HepG2 (cell line): ENCODE data around the gene ZMYM4. TPM values are rescaled to one million over a fixed set of nuclear protein-coding genes. Genes with fewer than 3 reads are reported as not detected.

ENCODE experiments used
- ATAC-seq: fragments of 200-7000 bp; cut with Tn5 transposase; 3 replicates; pipeline ENCODE4 v1.9.1; 2020; ENCODE audit warnings: mild to moderate bottlenecking, moderate library complexity
- BruUV-seq: library from RNA; stranded (reverse); fragments of 400-500 nt; replicated peaks from 2 replicates; lab custom pipeline; 2021; lab: Mats Ljungman, UMichigan
- CTCF ChIA-PET: fragments of 300-600 bp; formaldehyde crosslinking; extraction: SDS; loops from one replicate; lab custom pipeline; 2021; ENCODE audit warnings: low total read pairs, inconsistent platforms, low intra/inter-chr PET ratio; lab: Yijun Ruan, JAX
- POLR2A ChIA-PET: fragments of 350-600 bp; sonication (Branson Sonifier 250); formaldehyde crosslinking; loops from one replicate; lab custom pipeline; 2020; ENCODE audit warnings: antibody characterized with exemption, inconsistent platforms; lab: Yijun Ruan, JAX
- DNase-seq: peaks from one replicate; pipeline ENCODE4 v3.0.0-alpha.2; 2015; ENCODE audit warnings: low spot score
- FAIRE-seq: peaks from 3 replicates; lab custom pipeline; 2011; peaks lifted over from hg19 to GRCh38; lab: Jason Lieb, UNC
- H2AFZ ChIP-seq: one replicate; pipeline ENCODE4 v1.6.1; 2011; ENCODE audit warnings: low read length, inconsistent platforms
- H3K27ac ChIP-seq: fragments of 300-600 bp; 3 replicates; pipeline ENCODE4 v1.8.0; 2011; ENCODE audit warnings: mixed run types, mild to moderate bottlenecking, mixed read lengths, low read length, inconsistent platforms; ENCODE audit not compliant: insufficient read depth; ENCODE audit errors: extremely low read length
- H3K27me3 ChIP-seq, 2 experiments: fragments of 200-600 bp in 1 of 2; 2 replicates in 1 of 2; 3 replicates in 1 of 2; pipeline versions ENCODE4 v1.6.0 to v1.8.0; 2011; ENCODE audit warnings: low read length in 2 of 2, mild to moderate bottlenecking in 2 of 2, moderate library complexity in 2 of 2, inconsistent platforms in 1 of 2; ENCODE audit not compliant: insufficient read depth in 2 of 2, control insufficient read depth in 1 of 2
- H3K36me3 ChIP-seq, 2 experiments: fragments of 200-600 bp in 1 of 2; replicated peaks in 1 of 2; 2 replicates in 1 of 2; 3 replicates in 1 of 2; pipeline versions ENCODE4 v1.5.1 to v1.8.0; 2011; ENCODE audit warnings: low read length in 2 of 2, inconsistent platforms in 1 of 2; ENCODE audit not compliant: insufficient read depth in 2 of 2, control insufficient read depth in 1 of 2
- H3K4me1 ChIP-seq: 2 replicates; pipeline ENCODE4 v1.5.1; 2012; ENCODE audit warnings: low read length, inconsistent platforms; ENCODE audit not compliant: insufficient read depth
- H3K4me2 ChIP-seq: 2 replicates; pipeline ENCODE4 v1.6.0; 2011; ENCODE audit warnings: low read depth, low read length, inconsistent platforms
- H3K4me3 ChIP-seq, 3 experiments: fragments of 200-600 bp in 1 of 3; sonication (generic), shearing (Covaris generic) in 1 of 3; replicated peaks in 1 of 3; 2 replicates each; pipeline ENCODE4 v1.5.1; 2011 to 2016; ENCODE audit warnings: low read length in 3 of 3, inconsistent platforms in 2 of 3, low read depth in 2 of 3, mild to moderate bottlenecking in 2 of 3, control low read depth in 1 of 3, mixed read lengths in 1 of 3; ENCODE audit not compliant: insufficient read depth in 1 of 3
- H3K79me2 ChIP-seq: one replicate; pipeline ENCODE4 v1.6.1; 2011; ENCODE audit warnings: low read length, inconsistent platforms; ENCODE audit not compliant: insufficient read depth
- H3K9ac ChIP-seq: 2 replicates; pipeline ENCODE4 v1.6.0; 2011; ENCODE audit warnings: mild to moderate bottlenecking, low read depth, low read length, inconsistent platforms; ENCODE audit not compliant: insufficient read depth
- H3K9me3 ChIP-seq: 2 replicates; pipeline ENCODE4 v1.5.1; 2012; ENCODE audit warnings: mild to moderate bottlenecking, low read length
- H4K20me1 ChIP-seq: 2 replicates; pipeline ENCODE4 v1.6.0; 2011; ENCODE audit warnings: inconsistent platforms, mild to moderate bottlenecking, low read length, moderate library complexity; ENCODE audit not compliant: insufficient read depth
- AHDC1 ChIP-seq: sonication (generic); formaldehyde crosslinking; IDR thresholded peaks from 2 replicates; pipeline ENCODE4 v1.5.1; 2020; ENCODE audit warnings: mild to moderate bottlenecking, missing genetic modification reagents, borderline replicate concordance
- CEBPG ChIP-seq: IDR thresholded peaks from 2 replicates; pipeline ENCODE4 v1.6.1; 2016
- E2F5 ChIP-seq: sonication (generic); formaldehyde crosslinking; conservative IDR thresholded peaks from 2 replicates; pipeline ENCODE4 v1.4.0; 2020; ENCODE audit warnings: missing genetic modification reagents
- TOE1 ChIP-seq: sonication (generic); formaldehyde crosslinking; IDR thresholded peaks from 2 replicates; pipeline ENCODE4 v1.4.0; 2020; ENCODE audit warnings: mild to moderate bottlenecking, missing genetic modification reagents
- XBP1 ChIP-seq: sonication (generic); formaldehyde crosslinking; IDR thresholded peaks from 2 replicates; pipeline ENCODE4 v1.5.0; 2020; ENCODE audit warnings: missing genetic modification reagents
- ZNF224 ChIP-seq: sonication (generic); formaldehyde crosslinking; IDR thresholded peaks from 2 replicates; pipeline ENCODE4 v1.5.0; 2020; ENCODE audit warnings: mild to moderate bottlenecking, missing genetic modification reagents
- ZNF446 ChIP-seq: sonication (generic); formaldehyde crosslinking; IDR thresholded peaks from 2 replicates; pipeline ENCODE4 v1.5.0; 2020; ENCODE audit warnings: mild to moderate bottlenecking, missing genetic modification reagents
- ZNF510 ChIP-seq: sonication (generic); formaldehyde crosslinking; IDR thresholded peaks from 2 replicates; pipeline ENCODE4 v1.4.0; 2020; ENCODE audit warnings: low read depth, mild to moderate bottlenecking, missing genetic modification reagents
- ZNF674 ChIP-seq: sonication (generic); formaldehyde crosslinking; IDR thresholded peaks from 2 replicates; pipeline ENCODE4 v1.5.0; 2020; ENCODE audit warnings: low read depth, mild to moderate bottlenecking, missing genetic modification reagents
- ZNF724P ChIP-seq: sonication (generic); formaldehyde crosslinking; IDR thresholded peaks from 2 replicates; pipeline ENCODE4 v1.8.0; 2022; ENCODE audit warnings: missing genetic modification reagents, borderline replicate concordance
- whole genome bisulfite sequencing: methylation state at CpG from one replicate; pipeline ENCODE4 v1.1.6; 2017; ENCODE audit warnings: low lambda C conversion rate; 5-methylcytosine and 5-hydroxymethylcytosine counted together
- in situ Hi-C: cut with HindIII; loops from 2 replicates; pipeline ENCODE4 v1.10.0; 2017; ENCODE audit warnings: low pct_unique_long_range_greater_than_20kb; ENCODE audit not compliant: extremely low pct_ligation_motif_present
- intact Hi-C: fragments of 100-400 bp; cut with micrococcal nuclease; formaldehyde crosslinking; loops from one replicate; pipeline ENCODE4 v1.10.0; 2022; ENCODE audit not compliant: unreplicated experiment
- polyA plus RNA-seq, 8 experiments: library from polyadenylated mRNA; depleted of rRNA in 3 of 8; stranded (reverse) in 7 of 8; unstranded in 1 of 8; fragments of >200 nt; fragmentation: Illumina TruSeq in 4 of 8; extraction: Trizol in 4 of 8; gene quantifications; 2 replicates each; pipeline versions ENCODE4 v1.2.1 to v1.2.3, GENCODE V29; 2011 to 2016; ENCODE audit warnings: low read depth in 4 of 8, missing spikeins in 1 of 8, mixed read lengths in 1 of 8; ENCODE audit not compliant: insufficient read depth in 1 of 8
- total RNA-seq, 5 experiments: library from RNA; depleted of rRNA; stranded (reverse); fragments of >200 nt; fragmentation: Illumina TruSeq; extraction: Trizol; gene quantifications; 2 replicates each; pipeline ENCODE4 v1.2.3, GENCODE V29; 2016; ENCODE audit warnings: low read depth in 1 of 5
- TF ChIP-seq, protein P1 (sequence below): sonication (generic); formaldehyde crosslinking; IDR thresholded peaks from 2 replicates; pipeline ENCODE4 v1.4.0; 2020; ENCODE audit warnings: missing genetic modification reagents
- TF ChIP-seq, protein P2 (sequence below): sonication (generic); formaldehyde crosslinking; IDR thresholded peaks from 2 replicates; pipeline ENCODE4 v1.5.0; 2020; ENCODE audit warnings: mild to moderate bottlenecking, missing genetic modification reagents
- TF ChIP-seq, protein P3 (sequence below): sonication (generic); formaldehyde crosslinking; IDR thresholded peaks from 2 replicates; pipeline ENCODE4 v1.4.0; 2020; ENCODE audit warnings: mild to moderate bottlenecking, missing genetic modification reagents
- TF ChIP-seq, protein P4 (sequence below): sonication (generic); formaldehyde crosslinking; IDR thresholded peaks from 2 replicates; pipeline ENCODE4 v1.4.0; 2020; ENCODE audit warnings: missing genetic modification reagents

Gene ZMYM4
- total and polyA plus RNA-seq, 2 of the 13 experiments (the other 11 are each of a cell fraction or from before 2014, with no cell fraction given) = 13.9 to 37.6 TPM

DNA sequence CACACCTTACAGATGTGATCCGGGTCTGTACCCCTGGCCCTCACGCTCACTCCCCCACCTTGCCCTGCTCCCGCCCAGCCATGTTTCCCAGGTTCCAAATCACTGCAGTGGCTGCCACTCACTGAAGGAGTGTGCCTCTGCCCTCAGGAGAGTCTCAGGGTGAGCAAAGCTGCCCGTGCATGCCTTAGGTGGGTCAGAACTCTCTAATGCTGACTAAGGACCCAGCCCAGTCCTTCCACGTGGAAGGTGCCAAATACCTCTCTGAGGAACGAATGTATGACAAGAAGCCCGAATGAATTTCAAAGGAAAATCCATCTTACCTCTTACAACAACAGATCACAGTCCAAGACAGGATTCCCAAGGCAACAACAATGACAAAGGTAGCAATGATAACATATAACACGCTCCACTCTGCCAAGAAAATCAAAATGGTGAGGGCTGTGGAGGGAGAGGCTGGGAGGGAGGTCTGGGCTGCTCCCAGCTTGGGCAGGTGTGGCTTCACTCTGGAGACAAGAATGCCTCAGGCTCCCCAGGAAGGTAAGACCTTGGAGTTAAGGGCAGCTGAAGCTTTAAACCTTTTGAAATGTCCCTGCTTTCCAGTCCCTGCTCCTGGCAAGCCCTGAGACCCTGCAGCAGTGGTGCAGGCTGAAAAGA lies 173.5 kb downstream of the ZMYM4 start:
- intact Hi-C loops = no loop called here
- POLR2A ChIA-PET = no interaction called here
- no peaks in the 10 kb centered on the region for H4K20me1 ChIP-seq
- H3K27ac ChIP-seq = no peak overlapping the region
- no peak overlapping the region for H3K4me2 ChIP-seq
- FAIRE-seq = no peak
- H3K9me3 ChIP-seq = no peaks in the 10 kb centered on the region
- H3K4me1 ChIP-seq = peaks cover 15% of the 10 kb centered on the region
- no peak for DNase-seq
- peaks cover 21 to 70% of the 10 kb centered on the region in 2 experiments for H3K36me3 ChIP-seq
- H3K27me3 ChIP-seq = no peaks in the 10 kb centered on the region
- H3K9ac ChIP-seq = no peak overlapping the region
- TF ChIP-seq, protein P1, sequence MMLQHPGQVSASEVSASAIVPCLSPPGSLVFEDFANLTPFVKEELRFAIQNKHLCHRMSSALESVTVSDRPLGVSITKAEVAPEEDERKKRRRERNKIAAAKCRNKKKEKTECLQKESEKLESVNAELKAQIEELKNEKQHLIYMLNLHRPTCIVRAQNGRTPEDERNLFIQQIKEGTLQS (CRISPR knock-in tag) = no peak
- TF ChIP-seq CEBPG (CRISPR knock-in tag) (no peak), TOE1 (CRISPR knock-in tag) (no peak), E2F5 (CRISPR knock-in tag) (no peak), ZNF224 (CRISPR knock-in tag) (no peak), ZNF674 (no peak), ZNF510 (CRISPR knock-in tag) (no peak), AHDC1 (CRISPR knock-in tag) (no peak), XBP1 (CRISPR knock-in tag) (no peak), ZNF446 (CRISPR knock-in tag) (no peak), ZNF724P (no peak)
- TF ChIP-seq, protein P2, sequence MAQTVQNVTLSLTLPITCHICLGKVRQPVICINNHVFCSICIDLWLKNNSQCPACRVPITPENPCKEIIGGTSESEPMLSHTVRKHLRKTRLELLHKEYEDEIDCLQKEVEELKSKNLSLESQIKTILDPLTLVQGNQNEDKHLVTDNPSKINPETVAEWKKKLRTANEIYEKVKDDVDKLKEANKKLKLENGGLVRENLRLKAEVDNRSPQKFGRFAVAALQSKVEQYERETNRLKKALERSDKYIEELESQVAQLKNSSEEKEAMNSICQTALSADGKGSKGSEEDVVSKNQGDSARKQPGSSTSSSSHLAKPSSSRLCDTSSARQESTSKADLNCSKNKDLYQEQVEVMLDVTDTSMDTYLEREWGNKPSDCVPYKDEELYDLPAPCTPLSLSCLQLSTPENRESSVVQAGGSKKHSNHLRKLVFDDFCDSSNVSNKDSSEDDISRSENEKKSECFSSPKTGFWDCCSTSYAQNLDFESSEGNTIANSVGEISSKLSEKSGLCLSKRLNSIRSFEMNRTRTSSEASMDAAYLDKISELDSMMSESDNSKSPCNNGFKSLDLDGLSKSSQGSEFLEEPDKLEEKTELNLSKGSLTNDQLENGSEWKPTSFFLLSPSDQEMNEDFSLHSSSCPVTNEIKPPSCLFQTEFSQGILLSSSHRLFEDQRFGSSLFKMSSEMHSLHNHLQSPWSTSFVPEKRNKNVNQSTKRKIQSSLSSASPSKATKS = no peak
- TF ChIP-seq, protein P3, sequence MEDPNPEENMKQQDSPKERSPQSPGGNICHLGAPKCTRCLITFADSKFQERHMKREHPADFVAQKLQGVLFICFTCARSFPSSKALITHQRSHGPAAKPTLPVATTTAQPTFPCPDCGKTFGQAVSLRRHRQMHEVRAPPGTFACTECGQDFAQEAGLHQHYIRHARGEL (CRISPR knock-in tag) = no peak
- TF ChIP-seq, protein P4, sequence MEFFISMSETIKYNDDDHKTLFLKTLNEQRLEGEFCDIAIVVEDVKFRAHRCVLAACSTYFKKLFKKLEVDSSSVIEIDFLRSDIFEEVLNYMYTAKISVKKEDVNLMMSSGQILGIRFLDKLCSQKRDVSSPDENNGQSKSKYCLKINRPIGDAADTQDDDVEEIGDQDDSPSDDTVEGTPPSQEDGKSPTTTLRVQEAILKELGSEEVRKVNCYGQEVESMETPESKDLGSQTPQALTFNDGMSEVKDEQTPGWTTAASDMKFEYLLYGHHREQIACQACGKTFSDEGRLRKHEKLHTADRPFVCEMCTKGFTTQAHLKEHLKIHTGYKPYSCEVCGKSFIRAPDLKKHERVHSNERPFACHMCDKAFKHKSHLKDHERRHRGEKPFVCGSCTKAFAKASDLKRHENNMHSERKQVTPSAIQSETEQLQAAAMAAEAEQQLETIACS = no peak
- TF ChIP-seq, all 625 proteins: peak for 0
- BruUV-seq = no TSS peak
- no peak for ATAC-seq
- in situ Hi-C loops = loop anchor here (10.0 to 25.0 kb wide), 2 partner anchors 103 to 295 kb away; no protein-coding TSS in a partner anchor
- CTCF ChIA-PET = no interaction called here
- Histone ChIP-seq H3K79me2 (no peaks in the 10 kb centered on the region), H3K4me3 (no peak overlapping the region), H2AFZ (no peak overlapping the region)
- WGBS = 97% methylated on average over 8 of the region's 8 CpGs
